Colon (tissue), 2 donors: Measurements from ENCODE around the gene LIMS1.

Experiments
- FAIRE-seq: peaks from 2 replicates; lab custom pipeline; 2012; peaks lifted over from hg19 to GRCh38; lab: Jason Lieb, UNC
- donor health status: control.
- donor health status: control.

The LIMS1 gene

GRCh38 chr2:108616318-108616717 lies 82.0 kb downstream of the LIMS1 start:
- no peak for FAIRE-seq

- FAIRE-seq = no peak
Observed at GRCh38 chr2:108616751-108617161, 82.5 kb downstream of the LIMS1 start.

DNA sequence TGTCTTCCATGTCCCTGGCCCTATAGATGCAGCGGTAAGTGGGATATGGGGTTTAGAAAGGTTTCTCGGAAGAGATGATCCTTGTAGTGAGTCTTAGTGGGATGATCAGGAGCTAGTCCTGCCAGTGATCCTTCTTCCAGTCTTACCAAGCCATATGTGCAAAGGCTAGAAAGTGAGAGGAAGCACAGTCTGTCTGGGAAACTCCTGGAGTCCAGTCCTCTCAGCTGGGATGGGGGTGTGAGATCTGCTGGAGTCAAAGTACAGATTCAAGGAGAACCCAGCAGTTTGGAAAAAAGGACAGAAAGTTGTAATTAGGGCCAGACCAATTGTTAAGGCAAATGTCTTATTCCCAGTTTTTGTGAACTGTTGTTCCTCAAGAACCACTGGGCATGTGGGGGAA lies 83.3 kb downstream of the LIMS1 start:
- FAIRE-seq = no peak

GRCh38 chr2:108619925-108620620 lies 85.8 kb downstream of the LIMS1 start:
- FAIRE-seq = no peak

DNA sequence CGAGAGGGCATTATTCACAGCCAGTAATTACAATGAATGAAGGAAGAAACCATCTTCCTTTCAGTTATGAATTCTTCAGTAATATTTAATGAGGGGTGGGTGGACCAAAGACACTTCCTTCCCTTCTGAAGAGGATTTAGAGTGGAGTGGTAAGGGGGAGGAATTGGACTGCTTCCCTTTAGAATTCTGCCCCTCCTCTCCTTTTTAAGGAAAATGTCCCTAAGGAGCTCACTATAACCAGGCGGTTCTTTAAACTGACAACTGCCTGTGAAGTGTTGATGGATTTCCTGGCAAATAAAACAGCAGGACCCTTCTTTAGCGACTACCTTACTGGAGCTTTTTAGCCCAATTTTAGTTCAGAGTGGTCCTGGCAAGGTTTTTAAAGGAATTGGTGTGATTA lies 86.4 kb downstream of the LIMS1 start:
- no peak for FAIRE-seq

DNA sequence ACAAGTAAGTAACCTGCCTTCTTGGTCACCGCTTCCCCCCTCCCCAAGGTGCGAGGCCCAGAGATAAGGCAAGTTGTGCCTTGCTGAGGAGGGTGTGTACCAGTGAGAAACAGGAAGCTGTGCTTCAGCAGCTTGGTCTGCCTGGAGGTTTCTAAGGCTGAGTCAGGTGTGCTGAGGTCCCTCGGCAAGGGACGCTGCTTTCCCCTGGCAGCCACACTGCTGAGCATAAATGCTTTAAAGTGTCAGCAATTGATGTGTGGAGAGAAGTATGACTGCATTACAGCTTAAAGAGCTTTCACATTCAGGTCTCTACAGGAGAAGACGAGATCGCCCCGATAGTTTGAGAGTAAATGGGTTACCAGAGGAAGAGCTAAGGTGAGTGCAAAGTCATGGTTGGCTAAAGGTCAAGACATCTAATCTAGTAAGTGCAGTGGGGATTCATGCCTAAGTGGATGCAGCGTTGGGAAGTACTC lies 86.9 kb downstream of the LIMS1 start:
- no peak for FAIRE-seq

DNA sequence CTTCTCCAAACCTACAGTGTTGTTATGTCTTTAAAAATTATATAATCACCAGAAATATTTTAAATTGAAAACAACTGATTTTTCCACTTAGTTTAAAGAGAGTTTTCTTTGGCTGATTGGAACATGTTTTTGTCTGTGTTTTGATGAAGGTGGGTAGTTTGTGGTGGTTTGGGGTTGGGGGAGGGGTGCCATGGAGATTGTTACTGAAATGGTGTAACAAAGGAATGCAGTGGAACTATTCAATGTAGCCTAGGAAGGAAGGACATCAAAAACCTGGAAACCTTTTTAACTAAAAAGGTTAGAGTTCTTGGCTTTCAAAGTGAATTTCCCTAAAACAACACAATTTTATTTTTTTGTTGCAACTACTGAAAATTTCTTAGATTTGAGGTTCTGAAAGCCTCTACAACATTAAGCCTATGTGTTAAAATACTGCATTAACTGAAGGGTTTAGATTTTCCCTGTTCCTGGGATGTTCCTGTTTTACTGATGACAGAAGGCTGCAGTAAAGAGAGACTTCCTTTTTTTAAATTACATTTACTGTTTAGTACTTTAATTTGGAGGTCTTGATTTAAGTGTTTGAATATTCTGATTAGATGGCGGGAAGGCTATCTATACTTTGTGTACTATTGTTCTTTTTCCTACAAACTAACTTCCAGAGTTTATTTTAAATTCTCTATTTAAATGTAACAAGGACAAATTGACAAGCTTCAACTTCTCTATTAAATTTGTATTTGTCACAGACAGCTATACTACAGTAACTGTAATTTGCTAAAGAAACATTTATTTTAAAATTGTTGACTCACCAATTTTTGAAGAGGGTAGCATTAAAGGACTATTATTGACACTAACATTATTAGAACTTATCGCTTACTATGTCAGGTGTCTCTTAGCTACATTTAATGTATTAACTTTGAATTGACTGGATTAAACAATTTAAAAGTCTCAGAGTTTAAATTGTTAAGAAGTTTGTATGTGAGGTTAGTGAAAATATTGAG lies 87.7 kb downstream of the LIMS1 start:
- no peak for FAIRE-seq

DNA sequence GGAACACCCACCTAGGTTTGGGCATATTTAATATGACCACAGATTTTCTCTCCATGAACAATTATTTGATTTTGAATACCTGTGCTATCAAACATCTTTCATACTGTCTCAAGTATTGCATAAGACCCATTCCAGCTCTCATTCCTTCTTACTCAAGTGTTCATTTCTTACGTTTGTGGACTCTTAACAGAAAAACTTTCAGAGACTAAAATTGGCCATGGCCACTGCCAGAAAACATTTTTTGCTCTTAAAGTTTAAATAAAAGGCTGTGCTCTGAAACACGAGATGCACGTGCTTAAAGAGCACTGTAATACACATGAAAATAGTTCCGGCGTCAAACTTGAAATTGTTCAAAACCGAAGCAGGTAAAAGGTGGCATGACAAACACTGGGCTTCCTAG lies 89.3 kb downstream of the LIMS1 start:
- no peak for FAIRE-seq

- no peak for FAIRE-seq
Observed at GRCh38 chr2:108625186-108625827, 91.0 kb downstream of the LIMS1 start.

DNA sequence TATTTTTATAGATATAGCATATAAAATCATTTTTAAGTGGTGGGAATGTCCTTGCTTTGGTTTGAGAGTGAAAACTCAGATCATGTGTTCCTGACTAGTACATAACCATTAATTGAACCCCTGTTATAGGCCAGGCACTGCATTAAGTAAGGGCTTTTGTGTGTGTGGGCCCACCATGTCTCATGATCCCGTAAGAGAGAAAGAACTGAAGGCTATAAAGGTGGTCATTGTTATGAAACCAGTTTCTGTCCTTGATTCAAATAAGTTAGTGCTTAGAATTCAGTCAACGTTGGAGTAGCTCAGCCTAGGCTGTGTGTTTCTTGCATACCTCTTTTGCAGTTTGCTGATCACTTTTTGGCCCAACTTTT lies 91.5 kb downstream of the LIMS1 start:
- no peak for FAIRE-seq

- no peak for FAIRE-seq
Observed at GRCh38 chr2:108626995-108627394, 92.7 kb downstream of the LIMS1 start.

- no peak for FAIRE-seq
Observed at GRCh38 chr2:108627911-108628567, 93.8 kb downstream of the LIMS1 start.

- no peak for FAIRE-seq
Observed at GRCh38 chr2:108628936-108629335, 94.7 kb downstream of the LIMS1 start.

GRCh38 chr2:108629417-108629816 lies 95.1 kb downstream of the LIMS1 start:
- no peak for FAIRE-seq

DNA sequence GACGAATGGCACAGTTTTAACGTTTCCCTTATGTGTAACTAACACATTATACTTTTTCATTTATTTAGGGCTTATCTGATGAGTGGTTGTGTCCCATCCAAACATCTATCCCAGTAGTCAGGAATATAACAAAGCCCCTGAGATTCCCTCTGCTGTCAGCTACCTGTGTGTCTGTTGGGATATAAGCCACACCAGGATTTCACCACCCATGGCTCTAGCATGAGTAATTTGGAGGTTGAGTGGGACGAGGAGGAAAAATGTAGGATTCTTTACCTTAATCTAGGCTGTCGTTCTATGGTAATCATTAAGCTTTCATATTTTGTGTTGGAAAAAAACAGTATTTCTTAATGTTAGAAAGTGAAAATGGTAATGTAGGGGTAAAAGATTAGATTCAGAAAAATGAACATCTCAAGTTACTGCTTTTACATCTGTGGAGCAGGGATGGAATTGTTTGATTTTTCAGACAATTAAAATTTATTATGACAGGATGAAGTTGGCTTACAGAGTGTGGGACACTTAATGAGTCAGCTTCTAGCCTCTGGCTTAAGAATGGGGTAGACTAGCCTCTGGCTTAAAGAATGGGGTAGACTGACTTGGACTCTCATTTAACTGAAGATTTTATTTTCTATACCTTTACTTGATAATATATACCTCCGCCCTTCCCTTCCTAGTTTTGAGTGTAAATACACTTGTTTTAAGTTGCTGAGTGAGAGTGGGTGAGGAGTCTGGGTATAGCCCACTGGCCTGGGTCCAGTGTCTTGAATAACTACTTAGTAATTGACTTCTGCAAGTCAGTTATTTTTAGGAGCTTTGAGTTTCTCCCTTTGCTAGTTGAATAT lies 96.5 kb downstream of the LIMS1 start:
- no peak for FAIRE-seq

- FAIRE-seq = no peak
Observed at GRCh38 chr2:108632332-108633160, 98.3 kb downstream of the LIMS1 start.

DNA sequence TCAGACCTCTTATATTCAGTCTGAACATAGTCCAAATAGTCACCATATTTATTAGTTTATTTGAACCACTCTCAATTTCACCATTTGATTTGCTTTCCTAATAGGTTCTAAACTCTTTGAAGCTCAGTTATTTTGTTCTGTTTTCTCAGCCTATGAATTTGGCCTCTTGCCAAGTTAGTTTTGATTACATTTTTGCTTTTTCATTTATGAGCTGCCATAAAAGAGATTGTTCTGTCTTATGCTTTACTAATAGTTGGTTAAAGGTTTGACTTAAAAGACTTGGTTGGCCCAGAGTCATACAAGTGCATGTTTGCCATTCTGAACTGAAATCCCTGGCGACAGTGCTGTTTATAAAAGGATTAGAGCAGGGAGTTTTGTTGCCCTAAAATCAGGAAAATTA lies 99.1 kb downstream of the LIMS1 start:
- FAIRE-seq = no peak

- no peak for FAIRE-seq
Observed at GRCh38 chr2:108634011-108634410, 99.7 kb downstream of the LIMS1 start.

- no peak for FAIRE-seq
Observed at GRCh38 chr2:108634576-108635160, 100.4 kb downstream of the LIMS1 start.
